LNCAP (cell line): ENCODE data around the gene GAPT.

ENCODE experiments used
- TF ChIP-seq, protein P1 (sequence below): fragments of 450-650 bp; IDR thresholded peaks from 2 replicates; pipeline ENCODE4 v1.5.1; 2017; ENCODE audit warnings: mild to moderate bottlenecking

GAPT gene

DNA sequence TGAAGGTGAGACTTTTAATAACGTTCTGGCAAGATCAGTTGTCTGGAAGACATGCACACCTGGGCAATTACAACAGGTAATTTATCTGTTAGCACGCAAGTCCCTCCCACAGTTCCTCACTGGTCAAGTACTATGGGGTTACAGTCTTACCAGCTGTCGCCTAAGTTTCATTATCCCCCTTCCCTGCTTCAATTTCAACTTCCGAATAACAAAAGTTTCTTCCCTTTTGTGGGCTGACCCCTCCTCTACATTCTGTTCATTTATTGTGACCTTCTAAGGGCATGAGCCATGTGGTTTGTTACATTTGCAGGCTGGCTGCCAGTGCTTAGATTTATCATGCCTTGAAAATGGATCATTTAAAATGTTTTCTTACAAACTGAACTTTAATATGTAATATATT is 16.5 kb downstream of the GAPT start:
- TF ChIP-seq, protein P1, sequence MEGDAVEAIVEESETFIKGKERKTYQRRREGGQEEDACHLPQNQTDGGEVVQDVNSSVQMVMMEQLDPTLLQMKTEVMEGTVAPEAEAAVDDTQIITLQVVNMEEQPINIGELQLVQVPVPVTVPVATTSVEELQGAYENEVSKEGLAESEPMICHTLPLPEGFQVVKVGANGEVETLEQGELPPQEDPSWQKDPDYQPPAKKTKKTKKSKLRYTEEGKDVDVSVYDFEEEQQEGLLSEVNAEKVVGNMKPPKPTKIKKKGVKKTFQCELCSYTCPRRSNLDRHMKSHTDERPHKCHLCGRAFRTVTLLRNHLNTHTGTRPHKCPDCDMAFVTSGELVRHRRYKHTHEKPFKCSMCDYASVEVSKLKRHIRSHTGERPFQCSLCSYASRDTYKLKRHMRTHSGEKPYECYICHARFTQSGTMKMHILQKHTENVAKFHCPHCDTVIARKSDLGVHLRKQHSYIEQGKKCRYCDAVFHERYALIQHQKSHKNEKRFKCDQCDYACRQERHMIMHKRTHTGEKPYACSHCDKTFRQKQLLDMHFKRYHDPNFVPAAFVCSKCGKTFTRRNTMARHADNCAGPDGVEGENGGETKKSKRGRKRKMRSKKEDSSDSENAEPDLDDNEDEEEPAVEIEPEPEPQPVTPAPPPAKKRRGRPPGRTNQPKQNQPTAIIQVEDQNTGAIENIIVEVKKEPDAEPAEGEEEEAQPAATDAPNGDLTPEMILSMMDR = no peak

DNA sequence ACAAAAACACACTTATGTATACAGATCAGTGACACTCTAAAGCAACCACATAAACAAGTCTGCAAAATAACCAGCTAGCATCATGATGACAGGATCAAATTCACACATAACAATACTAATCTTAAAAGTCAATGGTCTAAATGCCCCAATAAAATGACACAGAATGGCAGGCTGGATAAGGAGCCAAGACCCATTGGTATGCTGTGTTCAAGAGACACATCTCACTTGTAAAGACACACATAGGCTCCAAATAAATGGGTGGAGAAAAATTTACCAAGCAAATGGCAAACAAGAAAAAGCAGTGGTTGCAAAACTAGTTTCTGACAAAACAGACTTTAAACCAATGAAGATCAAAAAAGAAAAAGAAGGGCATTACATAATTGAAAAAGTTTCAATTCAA is 26.0 kb downstream of the GAPT start:
- TF ChIP-seq, protein P1 = no peak

- TF ChIP-seq, protein P1 = no peak
These were observed 32.7 kb downstream of the GAPT start for GRCh38 chr5:58523956-58524355.

DNA sequence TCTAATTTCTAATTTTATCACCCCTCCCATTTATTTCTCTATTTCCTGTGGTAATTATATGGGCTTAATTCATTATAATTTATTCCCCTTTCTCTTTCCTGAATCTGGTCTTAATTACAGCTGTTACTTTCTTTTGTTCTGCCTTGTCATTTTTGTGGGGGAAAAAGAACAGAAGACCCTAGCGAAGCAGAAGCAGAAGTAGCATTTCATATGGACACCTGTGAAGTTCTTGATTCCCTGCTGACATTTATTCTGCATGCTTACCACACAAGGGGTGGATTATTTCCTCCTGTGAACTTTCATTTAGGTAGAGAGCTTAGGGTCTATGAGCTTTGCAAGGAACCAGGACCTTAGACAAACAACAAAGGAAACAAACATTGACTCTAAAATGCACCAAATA is 33.3 kb downstream of the GAPT start:
- TF ChIP-seq, protein P1 = no peak

- TF ChIP-seq, protein P1 = no peak
These were observed 39.8 kb downstream of the GAPT start for GRCh38 chr5:58530942-58531490.

GRCh38 chr5:58542709-58543108 is 51.5 kb downstream of the GAPT start:
- TF ChIP-seq, protein P1 = no peak

DNA sequence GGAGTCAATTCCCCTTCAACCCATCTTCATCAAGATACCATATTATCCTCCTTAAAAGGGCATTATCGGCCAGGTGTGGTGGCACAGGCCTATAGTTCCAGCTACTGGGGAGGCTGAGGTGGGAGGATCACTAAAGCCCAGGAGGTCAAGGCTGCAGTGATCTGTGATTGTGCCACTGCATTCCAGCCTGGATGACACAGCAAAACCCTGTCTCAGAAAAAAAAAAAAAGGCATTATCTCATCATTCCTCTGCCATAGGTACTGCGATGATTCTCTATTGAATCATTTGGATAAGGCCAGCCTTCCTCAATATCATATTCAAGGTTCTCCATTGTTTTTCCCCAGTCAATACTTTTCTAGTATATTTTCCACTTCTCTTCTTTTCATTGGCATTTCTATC is 52.5 kb downstream of the GAPT start:
- TF ChIP-seq, protein P1 = no peak

- TF ChIP-seq, protein P1 = no peak
These were observed 53.0 kb downstream of the GAPT start for GRCh38 chr5:58544195-58544594.
